K562 (cell line): ENCODE data around the gene TMEM14C. TPM values are rescaled to one million over a fixed set of nuclear protein-coding genes. Genes with fewer than 3 reads are reported as not detected.

Experiments
- ASH1L ChIP-seq: fragments of 450-650 bp; IDR thresholded peaks from 2 replicates; pipeline ENCODE4 v1.6.1; 2018; ENCODE audit warnings: borderline replicate concordance, mild to moderate bottlenecking, low read depth; ENCODE audit not compliant: partially characterized antibody
- CREB1 ChIP-seq, 2 experiments: sonication (generic) in 1 of 2; formaldehyde crosslinking in 1 of 2; IDR thresholded peaks; 2 replicates each; pipeline versions ENCODE4 v1.6.1 to v1.8.0; 2012 to 2022; ENCODE audit warnings: inconsistent platforms in 1 of 2, mild to moderate bottlenecking in 1 of 2, missing genetic modification reagents in 1 of 2, moderate library complexity in 1 of 2
- CREM ChIP-seq: IDR thresholded peaks from 2 replicates; pipeline ENCODE4 v1.6.1; 2014; ENCODE audit warnings: antibody characterized with exemption, low read depth
- DMBX1 ChIP-seq: fragments of 250-450 bp; sonication (Bioruptor Pico); IDR thresholded peaks from 2 replicates; pipeline ENCODE4 v1.8.0; 2022; ENCODE audit warnings: inconsistent platforms, mild to moderate bottlenecking, moderate library complexity, borderline replicate concordance
- ETS1 ChIP-seq: conservative IDR thresholded peaks from 2 replicates; pipeline ENCODE4 v1.6.1; 2011; ENCODE audit warnings: low read depth, mild to moderate bottlenecking, low read length; ENCODE audit not compliant: control insufficient read depth
- GATA2 ChIP-seq: sonication (generic); formaldehyde crosslinking; IDR thresholded peaks from 2 replicates; pipeline ENCODE4 v1.4.0; 2020; ENCODE audit warnings: mild to moderate bottlenecking, missing genetic modification reagents
- MAX ChIP-seq: sonication (generic); formaldehyde crosslinking; IDR thresholded peaks from 2 replicates; pipeline ENCODE4 v1.9.0; 2022; ENCODE audit warnings: mild to moderate bottlenecking, missing genetic modification reagents
- MXI1 ChIP-seq: IDR thresholded peaks from 2 replicates; pipeline ENCODE4 v1.6.1; 2011; ENCODE audit warnings: low read depth, mild to moderate bottlenecking, improper control_type of control experiment, low read length
- PURB ChIP-seq: sonication (generic); formaldehyde crosslinking; IDR thresholded peaks from 2 replicates; pipeline ENCODE4 v1.9.0; 2021; ENCODE audit warnings: low read depth, mild to moderate bottlenecking, missing genetic modification reagents
- SMARCE1 ChIP-seq: fragments of 450-650 bp; IDR thresholded peaks from 2 replicates; pipeline ENCODE4 v1.7.1; 2016; ENCODE audit warnings: mild to moderate bottlenecking
- SPI1 ChIP-seq: IDR thresholded peaks from 2 replicates; pipeline ENCODE4 v1.6.1; 2011; ENCODE audit warnings: low read depth, low read length, control low read depth, borderline replicate concordance
- TBL1XR1 ChIP-seq, 2 experiments: IDR thresholded peaks; 2 replicates each; pipeline ENCODE4 v1.6.1; 2012; ENCODE audit warnings: improper control_type of control experiment in 2 of 2, low read length in 2 of 2, mild to moderate bottlenecking in 1 of 2
- TCF3 ChIP-seq: sonication (generic); formaldehyde crosslinking; IDR thresholded peaks from 2 replicates; pipeline ENCODE4 v1.4.0; 2020; ENCODE audit warnings: mild to moderate bottlenecking, missing genetic modification reagents
- TRIM28 ChIP-seq: fragments of 450-650 bp; IDR thresholded peaks from 2 replicates; pipeline ENCODE4 v1.6.1; 2017
- ZEB2 ChIP-seq: fragments of 450-650 bp; IDR thresholded peaks from 2 replicates; pipeline ENCODE4 v1.6.1; 2016
- ZNF24 ChIP-seq: fragments of 450-650 bp; IDR thresholded peaks from 2 replicates; pipeline ENCODE4 v1.6.1; 2016
- polyA plus RNA-seq, 8 experiments: library from polyadenylated mRNA; depleted of rRNA in 4 of 8; stranded (reverse) in 5 of 8; unstranded in 3 of 8; fragments of >200 nt; fragmentation: Nextera tagmentation in 2 of 8; fragmentation: Illumina TruSeq in 1 of 8; extraction: Ambion mirVana in 2 of 8; extraction: Trizol in 1 of 8; gene quantifications; 2 replicates each; pipeline versions ENCODE4 v1.2.1 to v1.2.3, GENCODE V29; 2011 to 2014; ENCODE audit warnings: inconsistent platforms in 1 of 8, missing spikeins in 1 of 8
- total RNA-seq, 7 experiments: library from RNA; depleted of rRNA in 6 of 7; stranded (reverse); fragments of >200 nt in 6 of 7; fragmentation: Illumina TruSeq in 2 of 7; extraction: Trizol in 2 of 7; gene quantifications; 2 replicates each; pipeline versions ENCODE4 v1.2.1 to v1.2.3, GENCODE V29; 2011 to 2021; ENCODE audit warnings: low replicate concordance in 1 of 7
- TF ChIP-seq, protein P1 (sequence below), 2 experiments: IDR thresholded peaks; 2 replicates each; pipeline ENCODE4 v1.6.1; 2012; ENCODE audit warnings: improper control_type of control experiment in 2 of 2, low read depth in 2 of 2, low read length in 2 of 2, borderline replicate concordance in 1 of 2
- TF ChIP-seq, protein P2 (sequence below): IDR thresholded peaks from 3 replicates; pipeline ENCODE4 v1.6.1; 2011; ENCODE audit warnings: borderline replicate concordance, mild to moderate bottlenecking; ENCODE audit not compliant: insufficient read length, insufficient read depth
- TF ChIP-seq, protein P3 (sequence below): IDR thresholded peaks from 2 replicates; pipeline ENCODE4 v1.6.1; 2011; ENCODE audit warnings: borderline replicate concordance, low read depth, mild to moderate bottlenecking, moderate library complexity, low read length; ENCODE audit not compliant: insufficient read depth, poor library complexity, severe bottlenecking
- TF ChIP-seq, protein P4 (sequence below): fragments of 450-650 bp; formaldehyde crosslinking; IDR thresholded peaks from 2 replicates; pipeline ENCODE4 v1.4.0; 2020; ENCODE audit warnings: mild to moderate bottlenecking

Gene TMEM14C
- total and polyA plus RNA-seq, 9 of the 15 experiments (the other 6 are each of a cell fraction or from before 2014, with no cell fraction given): 151 to 496 (median 263) TPM

DNA sequence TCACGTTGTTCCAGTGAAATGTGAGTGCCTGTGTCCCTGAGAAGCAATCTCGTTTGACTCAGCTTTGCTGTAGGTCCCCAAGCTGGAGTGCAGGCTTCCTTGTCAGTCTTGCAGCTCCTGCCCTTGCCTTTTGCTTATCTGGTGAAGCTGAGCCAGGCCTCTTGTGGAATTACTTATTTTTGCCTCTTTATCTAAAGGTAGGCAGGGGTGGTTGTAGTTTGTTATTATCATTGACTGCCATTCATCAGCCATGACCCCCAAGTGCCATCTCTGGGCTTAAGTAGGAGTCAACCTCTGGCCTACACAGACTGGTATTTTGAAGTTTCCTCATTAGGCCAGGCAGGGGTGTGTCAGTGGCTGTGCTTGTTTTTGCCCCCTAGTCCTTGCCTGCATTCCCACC is 26.9 kb downstream of the TMEM14C start (continued):
- TF ChIP-seq, protein P1, sequence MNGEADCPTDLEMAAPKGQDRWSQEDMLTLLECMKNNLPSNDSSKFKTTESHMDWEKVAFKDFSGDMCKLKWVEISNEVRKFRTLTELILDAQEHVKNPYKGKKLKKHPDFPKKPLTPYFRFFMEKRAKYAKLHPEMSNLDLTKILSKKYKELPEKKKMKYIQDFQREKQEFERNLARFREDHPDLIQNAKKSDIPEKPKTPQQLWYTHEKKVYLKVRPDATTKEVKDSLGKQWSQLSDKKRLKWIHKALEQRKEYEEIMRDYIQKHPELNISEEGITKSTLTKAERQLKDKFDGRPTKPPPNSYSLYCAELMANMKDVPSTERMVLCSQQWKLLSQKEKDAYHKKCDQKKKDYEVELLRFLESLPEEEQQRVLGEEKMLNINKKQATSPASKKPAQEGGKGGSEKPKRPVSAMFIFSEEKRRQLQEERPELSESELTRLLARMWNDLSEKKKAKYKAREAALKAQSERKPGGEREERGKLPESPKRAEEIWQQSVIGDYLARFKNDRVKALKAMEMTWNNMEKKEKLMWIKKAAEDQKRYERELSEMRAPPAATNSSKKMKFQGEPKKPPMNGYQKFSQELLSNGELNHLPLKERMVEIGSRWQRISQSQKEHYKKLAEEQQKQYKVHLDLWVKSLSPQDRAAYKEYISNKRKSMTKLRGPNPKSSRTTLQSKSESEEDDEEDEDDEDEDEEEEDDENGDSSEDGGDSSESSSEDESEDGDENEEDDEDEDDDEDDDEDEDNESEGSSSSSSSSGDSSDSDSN (IDR thresholded peaks at IDR 0.05; ENCODE audit: borderline replicate concordance in 1 of 2, low read depth in 2 of 2, low read length in 2 of 2): 0 out of 4 replicates have a peak, but pooled peaks of 1 of the 2 experiments have one; percentile 29
- TF ChIP-seq TCF3 (peak; percentile 95), ZEB2 (no peak), ZNF24 (no peak), PURB (CRISPR knock-in tag) (no peak), SMARCE1 (peak; percentile 68; the same call in 1 of the 2 replicates), CREB1 (IDR thresholded peaks at IDR 0.05) (peak; percentile 68; the same call in 1 of the 2 replicates), CREB1 (CRISPR knock-in tag; IDR thresholded peaks at IDR 0.05) (no peak), CREM (peak; percentile 27; the same call in 1 of the 2 replicates), ASH1L (no peak), TRIM28 (no peak), TBL1XR1 (IDR thresholded peaks at IDR 0.05; ENCODE audit: low read length in 2 of 2) (peak; percentile 80 to 88; a peak in 3 of 4 replicates), MXI1 (0 out of 2 replicates have a peak, but pooled peaks have one; percentile 49), MAX (peak; percentile 38; the same call in 1 of the 2 replicates), ETS1 (0 out of 2 replicates have a peak, but pooled peaks have one; percentile 51), SPI1 (no peak), DMBX1 (peak; percentile 52; the same call in 1 of the 2 replicates), GATA2 (CRISPR knock-in tag) (peak; percentile 88)
- TF ChIP-seq, protein P2, sequence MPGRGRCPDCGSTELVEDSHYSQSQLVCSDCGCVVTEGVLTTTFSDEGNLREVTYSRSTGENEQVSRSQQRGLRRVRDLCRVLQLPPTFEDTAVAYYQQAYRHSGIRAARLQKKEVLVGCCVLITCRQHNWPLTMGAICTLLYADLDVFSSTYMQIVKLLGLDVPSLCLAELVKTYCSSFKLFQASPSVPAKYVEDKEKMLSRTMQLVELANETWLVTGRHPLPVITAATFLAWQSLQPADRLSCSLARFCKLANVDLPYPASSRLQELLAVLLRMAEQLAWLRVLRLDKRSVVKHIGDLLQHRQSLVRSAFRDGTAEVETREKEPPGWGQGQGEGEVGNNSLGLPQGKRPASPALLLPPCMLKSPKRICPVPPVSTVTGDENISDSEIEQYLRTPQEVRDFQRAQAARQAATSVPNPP: no peak
- TF ChIP-seq, protein P3, sequence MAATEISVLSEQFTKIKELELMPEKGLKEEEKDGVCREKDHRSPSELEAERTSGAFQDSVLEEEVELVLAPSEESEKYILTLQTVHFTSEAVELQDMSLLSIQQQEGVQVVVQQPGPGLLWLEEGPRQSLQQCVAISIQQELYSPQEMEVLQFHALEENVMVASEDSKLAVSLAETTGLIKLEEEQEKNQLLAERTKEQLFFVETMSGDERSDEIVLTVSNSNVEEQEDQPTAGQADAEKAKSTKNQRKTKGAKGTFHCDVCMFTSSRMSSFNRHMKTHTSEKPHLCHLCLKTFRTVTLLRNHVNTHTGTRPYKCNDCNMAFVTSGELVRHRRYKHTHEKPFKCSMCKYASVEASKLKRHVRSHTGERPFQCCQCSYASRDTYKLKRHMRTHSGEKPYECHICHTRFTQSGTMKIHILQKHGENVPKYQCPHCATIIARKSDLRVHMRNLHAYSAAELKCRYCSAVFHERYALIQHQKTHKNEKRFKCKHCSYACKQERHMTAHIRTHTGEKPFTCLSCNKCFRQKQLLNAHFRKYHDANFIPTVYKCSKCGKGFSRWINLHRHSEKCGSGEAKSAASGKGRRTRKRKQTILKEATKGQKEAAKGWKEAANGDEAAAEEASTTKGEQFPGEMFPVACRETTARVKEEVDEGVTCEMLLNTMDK: no peak
- TF ChIP-seq, protein P4, sequence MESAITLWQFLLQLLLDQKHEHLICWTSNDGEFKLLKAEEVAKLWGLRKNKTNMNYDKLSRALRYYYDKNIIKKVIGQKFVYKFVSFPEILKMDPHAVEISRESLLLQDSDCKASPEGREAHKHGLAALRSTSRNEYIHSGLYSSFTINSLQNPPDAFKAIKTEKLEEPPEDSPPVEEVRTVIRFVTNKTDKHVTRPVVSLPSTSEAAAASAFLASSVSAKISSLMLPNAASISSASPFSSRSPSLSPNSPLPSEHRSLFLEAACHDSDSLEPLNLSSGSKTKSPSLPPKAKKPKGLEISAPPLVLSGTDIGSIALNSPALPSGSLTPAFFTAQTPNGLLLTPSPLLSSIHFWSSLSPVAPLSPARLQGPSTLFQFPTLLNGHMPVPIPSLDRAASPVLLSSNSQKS (CRISPR knock-in tag): no peak
